22Rv1 (cell line): ENCODE results near the gene PDK3.

Experiments used
- H3K27ac ChIP-seq: fragments of 450-650 bp; 2 replicates; pipeline ENCODE4 v1.5.1; 2017
- CTCF ChIP-seq: fragments of 450-650 bp; IDR thresholded peaks from 2 replicates; pipeline ENCODE4 v1.5.1; 2017; ENCODE audit warnings: mild to moderate bottlenecking
- ZFX ChIP-seq: fragments of 450-650 bp; IDR thresholded peaks from 2 replicates; pipeline ENCODE4 v1.6.1; 2017; ENCODE audit warnings: antibody characterized with exemption, borderline replicate concordance

The PDK3 gene

GRCh38 chrX:24487571-24487970 lies 22.5 kb downstream of the PDK3 start:
- no peak for TF ChIP-seq CTCF
- H3K27ac ChIP-seq: no peak overlapping the region

- no peak overlapping the region for H3K27ac ChIP-seq
- TF ChIP-seq CTCF: no peak
- no peak for TF ChIP-seq ZFX
Measured at GRCh38 chrX:24491741-24492140, 26.7 kb downstream of the PDK3 start.

- H3K27ac ChIP-seq: peak overlapping the region; percentile 81
- no peak for TF ChIP-seq CTCF
- TF ChIP-seq ZFX: no peak
Measured at GRCh38 chrX:24493740-24494581, 28.9 kb downstream of the PDK3 start.

GRCh38 chrX:24494647-24495075 lies 29.6 kb downstream of the PDK3 start:
- peak overlapping the region; percentile 81 for H3K27ac ChIP-seq
- TF ChIP-seq ZFX: no peak
- no peak for TF ChIP-seq CTCF

- peak overlapping the region; percentile 81 for H3K27ac ChIP-seq
- no peak for TF ChIP-seq ZFX
- no peak for TF ChIP-seq CTCF
Measured at GRCh38 chrX:24495700-24496099, 30.6 kb downstream of the PDK3 start.

GRCh38 chrX:24498181-24498580 lies 33.1 kb downstream of the PDK3 start:
- H3K27ac ChIP-seq: no peak overlapping the region
- no peak for TF ChIP-seq ZFX
- TF ChIP-seq CTCF: no peak

- H3K27ac ChIP-seq: no peak overlapping the region
- TF ChIP-seq ZFX: no peak
- peak; percentile 49; the same call in 1 of the 2 replicates for TF ChIP-seq CTCF
Measured at GRCh38 chrX:24498975-24499374, 33.9 kb downstream of the PDK3 start.
